ENCODE measurements around the gene ATP9A. TPM values are rescaled to one million over a fixed set of nuclear protein-coding genes. Genes with fewer than 3 reads are reported as not detected.
"Not testable (repeated sequence)": the region's sequence is repeated elsewhere in the genome, so short reads cannot be mapped to it uniquely, and the experiment has no call there.

Gene ATP9A
- total RNA-seq, 1 experiment from 2014 or later = 18.6 TPM

DNA sequence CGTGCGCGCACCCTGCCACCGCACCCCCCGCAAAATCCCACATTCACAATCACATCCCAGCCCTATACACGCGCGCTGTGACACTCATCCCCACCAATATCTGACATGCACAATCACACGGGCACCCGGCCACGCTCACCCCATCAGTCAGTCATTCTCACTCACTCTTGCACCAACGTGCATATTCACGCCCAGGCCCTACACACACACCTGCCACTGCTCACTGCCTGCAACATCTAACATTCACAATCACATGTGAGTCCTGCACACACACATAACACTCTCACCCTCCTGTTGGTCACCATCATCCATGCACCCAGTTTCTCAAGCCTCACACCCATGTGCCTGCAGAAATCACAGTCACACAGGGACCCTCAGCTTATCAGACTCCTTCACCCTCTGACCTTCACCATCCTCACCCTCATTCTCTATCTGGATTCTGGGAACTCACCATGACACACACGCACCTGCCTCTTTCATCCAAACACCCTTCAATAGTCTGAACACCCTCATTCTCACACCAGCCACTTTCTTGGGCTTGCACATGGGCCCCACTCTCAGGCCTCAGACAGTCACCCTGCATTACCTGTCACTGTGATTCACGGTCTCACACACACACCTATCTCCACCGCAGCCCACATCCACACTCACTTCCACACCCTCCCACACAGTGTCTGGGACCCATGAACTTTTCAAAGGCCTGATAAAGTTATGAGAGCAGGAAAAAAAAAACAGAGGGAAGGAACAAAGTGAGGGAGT, 748 bp upstream of the ATP9A start:
- Histone ChIP-seq H3K9me3 (ENCODE audit: insufficient read depth, low read depth) (no peaks in the 10 kb centered on the region), H4K20me1 (ENCODE audit: insufficient read depth) (no peaks in the 10 kb centered on the region), H3K27me3 (ENCODE audit: insufficient read depth, low read depth) (no peaks in the 10 kb centered on the region), H3K4me3 (peak overlapping the region; percentile 42; the same call in 1 of the 2 replicates), H3K79me2 (ENCODE audit: low read depth) (peaks cover 20% of the 10 kb centered on the region), H3K36me3 (ENCODE audit: low read depth) (no peaks in the 10 kb centered on the region), H2AFZ (no peak overlapping the region; the same call in 1 of the 2 replicates), H3F3A (ENCODE audit: insufficient read depth, low read depth) (peaks cover 40% of the 10 kb centered on the region), H3K4me1 (replicated peaks; ENCODE audit: insufficient read depth) (peaks cover 12% of the 10 kb centered on the region), H3K27ac (no peak overlapping the region), H3K4me2 (peak overlapping the region; percentile 51), H3K9me2 (ENCODE audit: insufficient read depth) (no peaks in the 10 kb centered on the region)
- TF ChIP-seq EZH2 (IDR thresholded peaks at IDR 0.05; ENCODE audit: low read depth) = no peak
- intact Hi-C loops (cut with micrococcal nuclease; ENCODE audit: unreplicated experiment) = loop anchor here (5.0 kb wide), 1 partner anchor 127 kb away; no protein-coding TSS in a partner anchor
- POLR2A ChIA-PET (ENCODE audit: unreplicated experiment) = no interaction called here
- CTCF ChIA-PET = no interaction called here
- no TSS peak for BruUV-seq (replicated peaks)
- no peak for DNase-seq

DNA sequence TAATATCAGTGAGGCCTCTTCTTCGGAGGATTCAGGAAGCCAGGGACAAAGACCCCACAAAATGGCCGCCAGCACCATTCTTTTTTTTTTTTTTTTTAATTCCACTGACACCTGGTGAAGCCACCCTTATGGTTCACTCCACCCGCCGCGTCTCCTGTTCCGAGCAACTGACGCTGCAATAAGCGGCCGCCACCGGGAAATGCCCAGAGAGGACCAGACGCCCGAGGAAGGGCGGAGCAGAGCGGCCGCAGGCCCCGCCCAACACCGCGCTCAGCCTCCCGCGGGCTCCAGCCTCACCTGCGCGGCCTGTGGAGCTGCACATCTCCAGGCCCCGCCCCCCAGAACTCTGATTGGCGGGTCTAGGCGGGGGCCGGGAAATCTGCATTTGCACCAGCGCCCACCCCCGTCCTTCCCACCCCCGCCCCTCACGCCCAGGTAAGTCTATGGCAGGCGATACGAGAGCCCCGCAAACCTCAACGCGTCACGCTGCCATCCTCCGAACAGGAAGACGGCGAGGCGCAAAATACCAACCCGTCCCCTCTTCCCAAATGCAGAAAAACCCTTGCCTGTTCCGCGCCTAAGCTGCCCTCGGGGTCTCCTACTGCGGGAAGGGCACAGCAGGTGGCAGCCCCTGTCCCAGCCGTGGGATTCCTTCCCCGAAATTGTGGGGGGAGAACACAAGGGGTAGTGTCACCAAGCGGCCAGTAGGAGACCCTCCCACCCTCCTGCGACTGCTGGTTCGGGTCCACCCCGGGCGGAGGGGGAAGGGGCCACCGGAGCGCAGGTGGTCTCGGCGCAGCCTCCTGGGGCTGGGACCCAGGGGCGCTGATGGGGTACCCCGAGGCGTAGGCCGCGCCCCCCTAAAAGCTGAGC, 960 bp downstream of the ATP9A start:
- CTCF ChIA-PET = interaction anchor here (0.6 to 1.5 kb wide), 2 partner anchors 18 to 59 kb away, joined by 4 to 7 read pairs; no protein-coding TSS in a partner anchor
- POLR2A ChIA-PET (ENCODE audit: unreplicated experiment) = interaction anchor here (0.5 to 0.8 kb wide), 2 partner anchors 86 to 351 kb away, joined by 3 to 32 read pairs; no protein-coding TSS in a partner anchor
- peak overlapping the region; percentile 98 for H2AFZ ChIP-seq
- peaks cover 41% of the 10 kb centered on the region for H3F3A ChIP-seq (ENCODE audit: insufficient read depth, low read depth)
- H3K79me2 ChIP-seq (ENCODE audit: low read depth) = peaks cover 21% of the 10 kb centered on the region
- H3K9me3 ChIP-seq (ENCODE audit: insufficient read depth, low read depth) = no peaks in the 10 kb centered on the region
- TF ChIP-seq, protein P1, sequence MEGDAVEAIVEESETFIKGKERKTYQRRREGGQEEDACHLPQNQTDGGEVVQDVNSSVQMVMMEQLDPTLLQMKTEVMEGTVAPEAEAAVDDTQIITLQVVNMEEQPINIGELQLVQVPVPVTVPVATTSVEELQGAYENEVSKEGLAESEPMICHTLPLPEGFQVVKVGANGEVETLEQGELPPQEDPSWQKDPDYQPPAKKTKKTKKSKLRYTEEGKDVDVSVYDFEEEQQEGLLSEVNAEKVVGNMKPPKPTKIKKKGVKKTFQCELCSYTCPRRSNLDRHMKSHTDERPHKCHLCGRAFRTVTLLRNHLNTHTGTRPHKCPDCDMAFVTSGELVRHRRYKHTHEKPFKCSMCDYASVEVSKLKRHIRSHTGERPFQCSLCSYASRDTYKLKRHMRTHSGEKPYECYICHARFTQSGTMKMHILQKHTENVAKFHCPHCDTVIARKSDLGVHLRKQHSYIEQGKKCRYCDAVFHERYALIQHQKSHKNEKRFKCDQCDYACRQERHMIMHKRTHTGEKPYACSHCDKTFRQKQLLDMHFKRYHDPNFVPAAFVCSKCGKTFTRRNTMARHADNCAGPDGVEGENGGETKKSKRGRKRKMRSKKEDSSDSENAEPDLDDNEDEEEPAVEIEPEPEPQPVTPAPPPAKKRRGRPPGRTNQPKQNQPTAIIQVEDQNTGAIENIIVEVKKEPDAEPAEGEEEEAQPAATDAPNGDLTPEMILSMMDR (conservative IDR thresholded peaks at IDR 0.05) = peak; percentile 66; the same call in 1 of the 2 replicates
- no peak for TF ChIP-seq EZH2 (IDR thresholded peaks at IDR 0.05; ENCODE audit: low read depth)
- H3K27ac ChIP-seq = peak overlapping the region; percentile 68
- H4K20me1 ChIP-seq (ENCODE audit: insufficient read depth) = no peaks in the 10 kb centered on the region
- no peaks in the 10 kb centered on the region for H3K36me3 ChIP-seq (ENCODE audit: low read depth)
- no TSS peak for BruUV-seq (replicated peaks)
- H3K9me2 ChIP-seq (ENCODE audit: insufficient read depth) = no peaks in the 10 kb centered on the region
- intact Hi-C loops (cut with micrococcal nuclease; ENCODE audit: unreplicated experiment) = loop anchor here (1.0 to 5.0 kb wide), 3 partner anchors 42 to 125 kb away; no protein-coding TSS in a partner anchor
- H3K27me3 ChIP-seq (ENCODE audit: insufficient read depth, low read depth) = no peaks in the 10 kb centered on the region
- H3K4me1 ChIP-seq (replicated peaks; ENCODE audit: insufficient read depth) = peaks cover 12% of the 10 kb centered on the region
- H3K4me3 ChIP-seq = peak overlapping the region; percentile 99
- peak; percentile 78 to 94 for DNase-seq
- peak overlapping the region; percentile 93 for H3K4me2 ChIP-seq

DNA sequence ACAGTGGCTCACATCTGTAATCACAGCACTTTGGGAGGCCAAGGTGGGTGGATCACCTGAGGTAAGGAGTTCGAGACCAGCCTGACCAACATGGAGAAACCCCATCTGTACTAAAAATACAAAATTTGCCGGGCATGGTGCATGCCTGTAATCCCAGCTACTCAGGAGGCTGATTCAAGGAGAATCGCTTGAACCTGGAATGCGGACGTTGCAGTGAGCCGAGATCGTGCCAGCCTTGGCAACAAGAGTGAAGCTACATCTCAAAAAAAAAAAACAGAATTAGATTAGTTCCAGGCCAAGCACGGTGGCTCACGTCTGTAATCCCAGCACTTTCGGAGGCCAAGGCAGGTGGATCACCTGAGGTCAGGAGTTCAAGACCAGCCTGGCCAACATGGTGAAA, 2.8 kb downstream of the ATP9A start:
- H3K27ac ChIP-seq; H3K4me2 ChIP-seq; H2AFZ ChIP-seq; H3K27me3 ChIP-seq (ENCODE audit: insufficient read depth, low read depth); H3K4me3 ChIP-seq; DNase-seq; H3K9me3 ChIP-seq (ENCODE audit: insufficient read depth, low read depth); BruUV-seq (replicated peaks); H3K9me2 ChIP-seq (ENCODE audit: insufficient read depth); H3K36me3 ChIP-seq (ENCODE audit: low read depth); POLR2A ChIA-PET (ENCODE audit: unreplicated experiment); H4K20me1 ChIP-seq (ENCODE audit: insufficient read depth): not testable (repeated sequence)
- Histone ChIP-seq H3F3A (ENCODE audit: insufficient read depth, low read depth) (peaks cover 52% of the 10 kb centered on the region), H3K79me2 (ENCODE audit: low read depth) (peaks cover 22% of the 10 kb centered on the region), H3K4me1 (replicated peaks; ENCODE audit: insufficient read depth) (peaks cover 21% of the 10 kb centered on the region)
- CTCF ChIA-PET = interaction anchor here (0.6 kb wide), 1 partner anchor 236 kb away, joined by 3 read pairs; no protein-coding TSS in a partner anchor
- intact Hi-C loops (cut with micrococcal nuclease; ENCODE audit: unreplicated experiment) = loop anchor here (5.0 kb wide), 1 partner anchor 123 kb away; no protein-coding TSS in a partner anchor
